NT2/D1 (cell line): ENCODE measurements around the gene PODN.

Experiments
- DNase-seq: peaks from one replicate; pipeline ENCODE4 v3.0.0-alpha.2; 2011; ENCODE audit warnings: low read depth, low spot score
- H3K27me3 ChIP-seq: 2 replicates; pipeline ENCODE4 v1.6.0; 2011; ENCODE audit warnings: mild to moderate bottlenecking; ENCODE audit not compliant: insufficient read length, insufficient read depth
- H3K36me3 ChIP-seq: 2 replicates; pipeline ENCODE4 v1.6.1; 2011; ENCODE audit warnings: mild to moderate bottlenecking, low read length, mixed read lengths; ENCODE audit not compliant: insufficient read depth, insufficient read length
- H3K4me1 ChIP-seq: 2 replicates; pipeline ENCODE4 v1.5.1; 2011; ENCODE audit not compliant: insufficient read depth, insufficient read length
- H3K4me3 ChIP-seq: 2 replicates; pipeline ENCODE4 v1.5.1; 2011; ENCODE audit warnings: low read depth; ENCODE audit not compliant: insufficient read length
- H3K9ac ChIP-seq: 2 replicates; pipeline ENCODE4 v1.6.0; 2011; ENCODE audit warnings: low read depth; ENCODE audit not compliant: insufficient read length
- H3K9me3 ChIP-seq: 2 replicates; pipeline ENCODE4 v1.5.1; 2011; ENCODE audit warnings: mild to moderate bottlenecking, low read length; ENCODE audit not compliant: insufficient read depth
- SUZ12 ChIP-seq: IDR thresholded peaks from 2 replicates; pipeline ENCODE4 v1.6.1; 2011; ENCODE audit not compliant: insufficient read length, insufficient read depth; ENCODE audit errors: extremely low read depth
- YY1 ChIP-seq: IDR thresholded peaks from 2 replicates; pipeline ENCODE4 v1.6.1; 2011; ENCODE audit not compliant: insufficient read length, insufficient read depth
- ZNF274 ChIP-seq: IDR thresholded peaks from 2 replicates; pipeline ENCODE4 v1.6.1; 2011; ENCODE audit warnings: mild to moderate bottlenecking, low read depth, low read length

PODN gene

DNA sequence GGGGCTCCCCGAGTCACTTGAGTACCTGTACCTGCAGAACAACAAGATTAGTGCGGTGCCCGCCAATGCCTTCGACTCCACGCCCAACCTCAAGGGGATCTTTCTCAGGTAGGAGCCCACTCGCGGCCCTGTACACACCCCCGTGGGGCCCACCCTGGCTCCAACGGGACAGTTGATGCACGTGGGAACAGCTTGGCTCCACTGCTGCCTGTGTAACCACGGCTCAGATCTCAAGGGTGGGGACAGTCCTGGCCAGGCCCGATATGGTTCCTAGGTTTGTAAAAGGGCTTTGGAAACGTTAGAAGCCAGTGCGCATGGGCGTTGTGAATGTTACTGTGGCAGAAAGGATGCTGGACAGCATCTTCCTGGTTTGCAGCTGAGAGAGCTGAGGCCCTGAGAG is 18.8 kb downstream of the PODN start:
- no peak for TF ChIP-seq SUZ12
- no peak for TF ChIP-seq YY1
- TF ChIP-seq ZNF274 = no peak
- H3K27me3 ChIP-seq = no peaks in the 10 kb centered on the region
- H3K4me1 ChIP-seq = peaks cover 15% of the 10 kb centered on the region
- no peaks in the 10 kb centered on the region for H3K36me3 ChIP-seq
- no peaks in the 10 kb centered on the region for H3K9me3 ChIP-seq
- no peak for DNase-seq
- H3K4me3 ChIP-seq = no peak overlapping the region
- H3K9ac ChIP-seq = no peak overlapping the region

DNA sequence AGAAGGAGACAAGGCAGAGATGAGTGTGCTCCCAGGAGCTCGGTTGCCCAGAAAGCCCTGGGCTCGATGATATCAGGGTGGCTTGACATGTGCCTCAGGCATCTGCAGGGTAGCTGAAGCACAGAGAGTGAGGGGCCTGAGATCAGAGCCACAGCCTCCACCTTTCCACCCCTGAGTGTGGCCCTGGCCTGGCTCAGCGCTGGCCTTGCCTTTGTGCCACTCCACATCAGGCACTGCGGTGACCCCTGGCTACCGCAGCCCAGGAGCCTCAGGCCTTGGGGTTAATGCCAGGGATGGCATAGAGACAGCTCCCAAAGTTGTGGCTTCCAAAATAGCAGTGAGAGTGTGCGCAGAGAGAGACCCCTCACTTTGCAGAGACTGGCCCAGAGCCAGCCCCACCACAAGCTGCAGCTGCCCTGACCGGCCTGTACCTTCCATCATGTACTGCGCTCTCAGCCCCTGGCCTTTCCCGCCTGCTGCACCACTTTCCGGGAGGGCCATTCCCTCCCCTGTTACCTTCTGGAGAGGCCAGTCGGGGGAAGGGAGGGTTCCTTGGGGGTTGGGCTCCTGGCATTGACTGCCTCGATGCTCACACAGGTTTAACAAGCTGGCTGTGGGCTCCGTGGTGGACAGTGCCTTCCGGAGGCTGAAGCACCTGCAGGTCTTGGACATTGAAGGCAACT is 19.5 kb downstream of the PODN start:
- Histone ChIP-seq H3K27me3 (no peaks in the 10 kb centered on the region), H3K9ac (peak overlapping the region; percentile 51), H3K9me3 (no peaks in the 10 kb centered on the region), H3K36me3 (no peaks in the 10 kb centered on the region), H3K4me3 (no peak overlapping the region), H3K4me1 (peaks cover 15% of the 10 kb centered on the region)
- DNase-seq = no peak
- TF ChIP-seq YY1 (no peak), SUZ12 (no peak), ZNF274 (no peak)

- Histone ChIP-seq H3K9me3 (no peaks in the 10 kb centered on the region), H3K36me3 (no peaks in the 10 kb centered on the region), H3K9ac (no peak overlapping the region), H3K4me3 (no peak overlapping the region), H3K27me3 (no peaks in the 10 kb centered on the region), H3K4me1 (peaks cover 16% of the 10 kb centered on the region)
- no peak for DNase-seq
- TF ChIP-seq YY1 (no peak), ZNF274 (no peak), SUZ12 (no peak)
These were observed 20.9 kb downstream of the PODN start for GRCh38 chr1:53082826-53083455.

DNA sequence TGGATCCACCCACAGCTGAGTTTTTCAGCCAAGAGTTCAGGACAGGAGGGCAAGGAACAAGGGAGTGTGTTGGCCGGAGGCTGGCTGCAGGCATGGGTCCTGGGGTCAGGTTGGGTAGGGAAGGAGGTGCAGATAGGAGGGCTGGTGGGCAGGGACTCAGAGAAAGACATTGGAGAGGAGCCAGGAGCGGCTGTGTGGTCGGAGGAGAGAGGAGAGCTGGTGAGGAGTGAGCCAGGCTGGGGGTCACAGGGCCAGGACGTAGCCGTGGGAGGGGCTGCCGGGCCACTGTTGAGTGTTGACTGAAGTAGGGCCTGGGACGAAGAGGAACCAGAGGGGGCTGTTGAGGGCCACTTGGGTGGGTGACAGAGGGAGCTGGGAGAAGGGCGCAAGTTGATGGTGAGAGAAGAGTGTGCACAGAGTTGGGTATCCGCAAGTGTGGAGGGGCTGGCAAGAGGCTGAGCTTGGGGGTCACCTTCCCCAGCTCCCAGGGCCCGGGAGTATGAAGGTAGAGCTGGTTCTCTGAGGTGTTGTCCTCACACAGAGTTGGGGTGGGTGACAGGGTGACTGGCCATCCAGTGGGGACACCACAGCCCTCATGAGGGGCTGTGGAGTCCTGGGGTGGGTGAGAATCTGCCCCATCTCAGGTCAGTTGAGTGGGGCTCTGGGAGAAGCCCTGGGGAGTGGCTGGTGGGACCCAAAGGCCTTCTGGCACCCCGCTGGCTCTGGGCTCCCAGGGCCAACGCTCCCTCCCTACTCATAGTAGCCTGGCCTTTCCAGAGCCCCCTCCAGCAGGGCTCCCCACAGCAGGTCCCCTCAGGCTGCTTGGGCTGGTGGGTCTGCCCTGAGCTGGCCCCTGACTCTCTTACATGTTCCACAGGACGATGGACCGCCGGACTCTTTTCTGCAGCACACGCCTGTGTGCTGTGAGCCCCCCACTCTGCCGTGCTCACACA is 21.9 kb downstream of the PODN start:
- no peaks in the 10 kb centered on the region for H3K27me3 ChIP-seq
- H3K36me3 ChIP-seq = no peaks in the 10 kb centered on the region
- H3K9ac ChIP-seq = no peak overlapping the region

GRCh38 chr1:53084589-53084971 is 22.6 kb downstream of the PODN start:
- peaks cover 23% of the 10 kb centered on the region for H3K4me1 ChIP-seq

More for the DNA sequence above, 21.9 kb downstream of the PODN start:
- TF ChIP-seq SUZ12 = no peak
- TF ChIP-seq ZNF274 = no peak
- TF ChIP-seq YY1 = no peak
- H3K4me1 ChIP-seq = peaks cover 22% of the 10 kb centered on the region
- no peaks in the 10 kb centered on the region for H3K9me3 ChIP-seq
- DNase-seq = no peak
- H3K4me3 ChIP-seq = no peak overlapping the region

GRCh38 chr1:53085405-53085804 is 23.4 kb downstream of the PODN start:
- Histone ChIP-seq H3K4me3 (no peak overlapping the region), H3K9me3 (no peaks in the 10 kb centered on the region)
- no peak for DNase-seq

More at GRCh38 chr1:53084589-53084971, 22.6 kb downstream of the PODN start:
- no peak overlapping the region for H3K9ac ChIP-seq
- no peak overlapping the region for H3K4me3 ChIP-seq
- DNase-seq = no peak
- no peaks in the 10 kb centered on the region for H3K9me3 ChIP-seq
- no peaks in the 10 kb centered on the region for H3K27me3 ChIP-seq
- TF ChIP-seq SUZ12 = no peak
- TF ChIP-seq ZNF274 = no peak
- TF ChIP-seq YY1 = no peak
- no peaks in the 10 kb centered on the region for H3K36me3 ChIP-seq

More at GRCh38 chr1:53085405-53085804, 23.4 kb downstream of the PODN start:
- no peaks in the 10 kb centered on the region for H3K27me3 ChIP-seq
- H3K9ac ChIP-seq = no peak overlapping the region
- peaks cover 30% of the 10 kb centered on the region for H3K4me1 ChIP-seq
- TF ChIP-seq SUZ12 (no peak), YY1 (no peak), ZNF274 (no peak)
- no peaks in the 10 kb centered on the region for H3K36me3 ChIP-seq
